GM20431 (cell line): ENCODE results near the gene ARL4C.

Experiments used
- in situ Hi-C: fragments of 300-500 bp; cut with MseI, MboI; formaldehyde crosslinking; loops from one replicate; pipeline ENCODE4 v1.15.0; 2020; ENCODE audit warnings: low sequenced_read_pairs; ENCODE audit not compliant: unreplicated experiment

Gene ARL4C

DNA sequence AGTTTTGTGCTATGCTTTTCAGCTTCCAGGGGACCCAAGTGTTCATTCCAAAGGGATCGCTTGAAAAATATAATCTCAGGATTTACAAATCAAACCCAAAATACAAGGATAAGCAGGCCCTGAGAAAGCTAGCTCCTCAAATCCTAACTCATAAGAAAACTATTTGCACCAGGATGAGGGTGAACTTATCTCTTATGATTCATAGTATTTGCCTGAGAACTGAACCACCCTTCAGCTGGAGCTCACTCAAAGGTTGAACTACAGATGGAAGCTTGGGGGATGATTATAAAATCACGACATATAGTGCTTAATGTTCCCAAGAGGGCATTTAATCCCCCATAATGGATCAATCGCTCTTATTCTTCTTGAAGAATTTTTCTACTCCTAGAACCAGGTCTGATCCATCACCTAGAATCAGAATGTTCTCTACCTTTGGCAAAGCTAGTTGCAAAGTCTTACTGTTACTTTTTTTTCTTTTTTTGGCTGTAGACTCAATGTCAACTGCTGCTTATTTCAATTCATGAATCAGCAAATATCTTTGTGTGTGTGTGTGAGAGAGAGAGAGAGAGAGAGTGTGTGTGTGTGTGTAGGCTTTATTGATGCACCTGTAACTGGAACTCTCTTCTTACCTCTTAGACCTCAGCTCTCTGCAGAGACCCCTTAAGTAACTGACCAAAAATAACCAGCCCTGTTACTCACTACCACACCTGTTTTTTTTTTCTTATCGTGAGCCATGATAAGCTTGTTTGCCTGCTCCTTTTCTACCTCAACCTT lies 44.8 kb downstream of the ARL4C start:
- in situ Hi-C loops, result no loop called here

DNA sequence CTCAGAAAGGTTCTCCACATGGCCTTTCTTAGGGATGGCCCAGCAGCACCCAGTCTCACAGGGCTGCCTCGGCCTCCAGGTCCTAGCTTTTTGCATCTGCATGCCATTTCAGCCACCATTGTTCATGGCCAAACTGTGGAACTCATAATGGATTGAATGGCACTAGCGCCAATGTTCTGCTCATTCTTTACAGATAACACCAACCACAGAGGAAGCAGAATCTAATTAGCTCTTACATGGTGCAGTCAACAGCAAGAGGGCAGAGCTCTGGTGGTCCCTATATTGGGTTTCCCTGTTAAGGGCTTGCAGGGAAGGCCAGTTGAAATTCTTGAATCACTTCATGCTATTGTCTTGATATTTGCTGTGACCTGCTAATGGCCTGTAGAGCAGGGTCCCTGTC lies 45.6 kb downstream of the ARL4C start:
- in situ Hi-C loops, result no loop called here

DNA sequence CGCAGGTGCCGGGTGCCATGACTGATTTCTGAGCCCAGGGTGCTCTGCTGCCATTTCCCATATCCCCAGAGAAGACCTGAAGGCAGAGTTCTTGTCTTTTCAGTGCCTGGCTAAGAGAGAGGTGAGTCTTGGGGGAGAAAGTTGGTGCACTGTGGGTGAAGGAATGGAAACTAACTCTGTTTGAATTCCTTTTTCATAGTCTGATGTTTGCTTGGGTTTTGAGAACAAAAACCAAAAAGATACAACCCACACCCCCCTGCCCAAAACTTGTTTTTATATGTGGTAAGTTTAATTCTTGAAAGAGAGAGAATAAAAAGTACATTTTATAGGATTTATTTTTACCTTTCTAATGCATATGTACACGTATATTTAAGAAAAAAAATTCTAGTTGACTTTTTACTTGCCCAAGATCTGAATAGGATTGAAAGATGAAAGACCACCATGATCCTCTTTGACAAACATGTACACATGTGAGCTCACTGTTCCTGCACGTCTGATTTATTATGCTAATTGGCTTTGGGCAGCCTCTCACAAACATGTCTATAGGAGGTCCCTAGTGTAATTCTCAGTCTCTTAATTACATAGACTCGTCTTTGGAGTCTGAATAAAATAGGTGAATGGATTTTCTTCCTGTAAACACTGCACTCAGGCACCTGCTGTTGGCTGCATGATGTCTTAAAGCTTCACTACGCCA lies 46.3 kb downstream of the ARL4C start:
- in situ Hi-C loops, result no loop called here

DNA sequence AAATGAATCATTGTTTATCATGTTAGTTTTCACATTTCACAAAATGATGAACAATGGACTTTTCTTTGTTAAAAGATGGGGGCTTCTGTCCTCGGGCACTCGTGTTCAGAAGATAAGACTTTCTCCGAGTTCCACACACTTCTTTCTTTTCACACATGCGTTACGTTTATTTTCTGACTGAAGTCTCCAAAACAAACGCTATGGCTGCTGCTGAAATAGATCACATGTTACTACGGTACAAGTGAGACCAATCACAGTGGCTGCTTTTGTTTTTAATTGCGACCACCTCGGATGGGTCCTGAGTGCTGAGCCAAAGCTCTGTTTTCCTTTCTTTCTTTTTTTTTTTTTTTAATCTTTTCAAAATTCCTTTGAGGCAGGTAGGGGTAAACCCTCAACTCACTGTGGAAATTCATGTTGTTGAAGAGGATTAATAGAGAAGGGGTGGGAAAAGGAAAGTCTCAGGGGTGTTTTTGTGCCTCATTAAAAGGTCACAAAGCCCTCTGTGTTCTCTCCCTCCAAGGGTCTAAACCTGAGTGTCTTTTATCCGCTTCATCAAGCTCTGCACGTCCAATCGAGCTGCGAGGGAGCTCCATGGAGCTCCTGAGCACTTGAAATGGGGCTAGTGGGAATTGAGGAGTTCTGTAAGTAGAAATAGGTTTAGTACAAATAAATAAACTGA lies 48.2 kb downstream of the ARL4C start:
- in situ Hi-C loops, result no loop called here

DNA sequence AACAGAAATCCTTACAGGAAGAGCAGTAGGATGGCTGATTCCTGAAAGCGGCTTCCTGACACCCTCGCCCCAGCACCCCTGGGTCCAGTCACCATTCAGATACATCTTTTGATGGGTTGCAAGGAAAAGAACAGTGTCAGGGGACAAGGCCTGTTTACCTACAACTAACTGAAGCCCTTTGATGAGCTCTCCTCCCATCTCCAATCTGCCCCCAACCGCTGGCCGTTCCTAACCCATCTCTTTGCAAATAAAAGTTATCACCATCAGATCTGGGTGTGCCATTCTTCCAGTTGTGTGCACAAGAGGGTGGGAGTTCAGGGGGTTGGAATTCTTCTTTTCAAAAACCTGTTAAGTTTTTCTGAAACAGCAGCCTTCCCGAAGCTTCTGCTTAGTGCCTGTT lies 48.9 kb downstream of the ARL4C start:
- in situ Hi-C loops, result no loop called here

DNA sequence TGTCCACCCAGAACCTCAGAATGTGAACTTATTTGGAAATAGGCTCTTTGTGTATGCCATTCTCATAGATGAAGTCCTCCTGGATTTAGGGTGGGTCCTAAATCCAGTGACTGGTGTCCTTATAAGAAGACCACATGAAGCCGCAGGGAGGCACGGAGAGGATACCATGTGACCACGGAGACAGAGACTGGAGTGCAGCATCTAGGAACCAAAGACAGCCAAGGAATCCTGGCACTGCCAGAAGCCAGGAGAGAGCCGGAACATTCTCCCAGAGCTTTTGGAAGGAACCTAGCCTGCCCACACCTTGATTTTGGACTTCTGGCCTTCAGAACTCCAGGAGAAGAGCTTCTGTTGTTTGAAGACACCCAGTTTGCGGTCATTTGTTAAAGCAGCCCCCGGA lies 49.7 kb downstream of the ARL4C start:
- in situ Hi-C loops, result no loop called here

DNA sequence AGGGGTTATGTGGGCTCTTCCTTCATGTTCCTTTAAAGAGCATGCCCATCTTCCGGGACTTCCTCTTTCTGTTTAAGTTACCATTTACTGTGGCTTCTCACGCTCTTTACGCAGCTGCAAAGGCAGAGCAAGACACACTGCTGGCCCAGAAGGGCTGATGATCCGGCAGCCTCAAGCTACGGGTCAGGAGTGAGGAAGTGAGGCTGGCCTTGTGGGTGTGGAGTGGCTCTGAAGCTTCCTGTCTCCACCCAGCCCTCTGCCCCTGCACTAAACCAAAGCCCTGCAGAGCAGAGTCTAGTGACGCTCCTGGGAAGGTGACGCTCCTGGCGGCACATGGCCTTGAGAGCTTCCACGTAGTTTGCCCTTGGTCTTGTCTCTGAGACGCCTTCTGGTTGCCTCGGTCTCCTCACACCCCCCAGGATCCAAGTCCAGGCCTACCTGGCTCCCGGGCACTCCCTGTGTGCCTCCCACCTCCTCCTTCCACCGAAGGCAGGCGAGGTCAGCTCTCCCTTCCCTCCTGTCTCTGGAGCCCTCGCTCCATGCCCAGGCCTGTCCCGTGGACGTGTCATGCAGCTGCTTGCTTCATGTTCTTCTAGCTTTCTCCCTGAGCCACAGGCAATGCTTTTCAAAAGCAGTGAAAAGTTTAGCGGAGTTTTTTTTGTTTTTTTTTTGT lies 50.3 kb downstream of the ARL4C start:
- in situ Hi-C loops, result no loop called here

DNA sequence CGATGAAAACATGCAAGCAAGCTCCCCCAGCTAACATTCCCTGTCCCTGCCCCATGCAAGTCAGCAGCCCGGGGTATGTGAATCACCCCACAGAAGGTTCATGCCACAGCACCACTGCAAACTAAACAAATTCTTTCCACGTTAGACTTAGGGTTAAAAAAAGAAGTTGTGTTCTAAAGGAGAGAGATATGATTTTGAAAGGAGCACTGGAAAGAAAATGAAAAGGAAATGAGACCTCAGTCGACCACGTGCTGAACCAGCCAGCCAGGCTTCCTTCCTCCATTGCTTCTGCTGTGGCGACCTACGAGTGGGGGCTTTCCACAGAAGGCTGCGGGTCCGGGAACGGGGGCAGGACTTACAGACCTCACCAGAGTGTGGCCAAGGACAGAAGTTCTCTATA lies 52.0 kb downstream of the ARL4C start:
- in situ Hi-C loops, result no loop called here

DNA sequence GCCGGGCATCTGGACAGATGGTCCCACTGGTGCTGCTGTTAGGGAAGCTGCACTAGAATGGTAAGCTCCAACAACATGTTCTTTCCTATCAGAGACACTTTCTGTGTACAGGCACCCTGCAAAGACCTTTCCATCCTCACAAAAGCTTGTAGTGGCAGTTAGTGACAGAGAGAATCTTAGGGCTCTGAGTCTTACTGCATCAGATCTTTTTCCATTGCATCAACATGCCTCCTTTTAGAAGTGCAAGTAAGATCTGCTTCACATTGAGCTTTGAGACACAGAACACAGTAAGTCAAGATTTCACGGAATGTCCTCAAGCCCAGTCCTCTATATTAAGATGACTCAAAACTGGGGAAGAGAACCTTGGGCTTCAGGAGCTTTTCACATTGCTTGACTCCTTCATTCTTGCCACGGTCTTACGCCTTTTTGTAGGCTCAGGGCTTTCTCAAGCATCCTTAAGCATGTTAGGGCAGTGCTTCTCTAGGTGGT lies 52.6 kb downstream of the ARL4C start:
- in situ Hi-C loops, result no loop called here
